ENCODE data around the gene EDDM3A. TPM values are rescaled to one million over a fixed set of nuclear protein-coding genes. Genes with fewer than 3 reads are reported as not detected.
"Not testable (repeated sequence)": the region's sequence is repeated elsewhere in the genome, so short reads cannot be mapped to it uniquely, and the experiment has no call there.

Gene EDDM3A
- total and polyA plus RNA-seq, 5 experiments from 2014 or later, result not detected

DNA sequence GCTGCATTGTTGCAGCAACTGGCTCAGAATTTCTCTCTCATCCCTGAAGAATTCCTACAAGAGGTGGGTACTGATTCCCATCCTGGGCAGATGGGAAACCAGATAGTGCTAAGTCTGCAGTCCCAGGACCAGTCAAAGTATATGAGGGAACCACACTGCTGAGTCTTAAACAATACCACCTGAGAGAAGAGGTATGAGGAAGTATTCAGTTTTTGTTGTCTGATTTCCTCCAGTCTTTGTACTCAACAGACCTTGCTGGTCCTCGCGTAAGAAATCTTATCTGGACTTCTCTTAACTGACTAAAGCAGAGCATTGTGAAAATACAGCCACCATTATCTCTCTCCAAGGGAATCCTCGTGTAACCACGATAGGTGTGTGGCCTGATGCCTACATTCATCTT is 3.6 kb upstream of the EDDM3A start:
- POLR2A ChIA-PET, result no interaction called here
- no peak for DNase-seq
- Mint-ChIP-seq H3K4me3 (no peak overlapping the region), H3K27ac (peak overlapping the region in 1 of 10 donors; percentile 1), H3K4me1 (no peaks in the 10 kb centered on the region), H3K36me3 (no peaks in the 10 kb centered on the region), H3K27me3 (peaks cover 0 to 9% (median 5%) of the 10 kb centered on the region in 5 donors), H3K9me3 (no peaks in the 10 kb centered on the region)
- no peak for ATAC-seq

DNA sequence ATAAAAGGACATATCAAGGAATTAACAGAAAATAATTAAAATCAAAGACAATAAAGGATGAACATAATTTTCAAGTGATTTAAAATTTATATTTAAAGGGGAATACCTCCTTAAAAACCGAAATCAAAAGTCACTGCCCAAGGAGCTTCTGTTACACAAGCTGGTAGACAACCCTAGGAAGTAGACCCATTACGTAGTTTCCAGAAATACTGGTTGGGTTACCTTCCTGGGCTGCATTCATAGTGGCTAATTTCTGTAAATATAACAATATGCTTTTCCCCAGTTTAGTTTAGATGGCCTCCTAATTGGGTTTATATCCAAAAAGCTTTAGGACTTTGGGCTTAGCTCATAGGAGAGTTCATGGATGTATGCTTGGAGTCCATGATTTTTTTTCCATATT is 2.1 kb upstream of the EDDM3A start:
- H3K4me3 Mint-ChIP-seq, result no peak overlapping the region
- no peak overlapping the region for H3K27ac Mint-ChIP-seq
- no peak for ATAC-seq
- no peaks in the 10 kb centered on the region for H3K4me1 Mint-ChIP-seq
- no peaks in the 10 kb centered on the region for H3K36me3 Mint-ChIP-seq
- no peak for DNase-seq
- H3K9me3 Mint-ChIP-seq, result no peaks in the 10 kb centered on the region
- peaks cover 0 to 6% (median 5%) of the 10 kb centered on the region in 5 donors for H3K27me3 Mint-ChIP-seq
- POLR2A ChIA-PET, result no interaction called here

DNA sequence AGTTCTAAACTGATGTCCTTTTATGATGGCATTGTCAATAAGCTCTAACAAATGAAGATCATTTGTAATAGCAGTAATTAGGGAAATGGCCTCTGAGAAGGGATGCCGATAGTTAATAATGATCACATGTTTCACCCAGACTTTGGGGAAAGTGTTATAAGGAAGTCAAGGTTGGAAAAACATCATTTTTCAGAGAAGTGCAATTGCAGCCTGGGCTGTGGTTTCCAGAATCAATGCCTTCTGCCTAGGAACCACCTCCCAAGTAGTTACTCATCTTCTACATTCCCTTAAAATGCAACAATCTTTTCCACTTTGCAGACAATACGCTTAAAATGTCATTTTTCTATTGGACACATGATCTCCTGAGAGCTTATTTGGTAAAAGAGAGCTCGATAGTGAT is 879 bp downstream of the EDDM3A start:
- no peaks in the 10 kb centered on the region for H3K4me1 Mint-ChIP-seq
- peaks cover 3 to 18% (median 6%) of the 10 kb centered on the region in 5 donors for H3K27me3 Mint-ChIP-seq
- H3K27ac Mint-ChIP-seq, result no peak overlapping the region
- H3K9me3 Mint-ChIP-seq, result peaks cover 0 to 9% (median 3%) of the 10 kb centered on the region in 9 donors
- ATAC-seq (no peak), DNase-seq (no peak)
- peaks cover 0 to 2% (median under 1%) of the 10 kb centered on the region in 3 donors for H3K36me3 Mint-ChIP-seq
- POLR2A ChIA-PET, result no interaction called here
- H3K4me3 Mint-ChIP-seq, result no peak overlapping the region

GRCh38 chr14:20748439-20748838 is 2.8 kb downstream of the EDDM3A start:
- peaks cover 0 to 25% (median 17%) of the 10 kb centered on the region in 9 donors for H3K9me3 Mint-ChIP-seq
- ATAC-seq, result no peak
- H3K4me1 Mint-ChIP-seq, result no peaks in the 10 kb centered on the region
- H3K27ac Mint-ChIP-seq, result no peak overlapping the region
- POLR2A ChIA-PET, result no interaction called here
- H3K36me3 Mint-ChIP-seq, result peaks cover 0 to 19% (median 6%) of the 10 kb centered on the region in 3 donors
- peaks cover 4 to 19% (median 8%) of the 10 kb centered on the region in 5 donors for H3K27me3 Mint-ChIP-seq
- no peak for DNase-seq
- no peak overlapping the region for H3K4me3 Mint-ChIP-seq

- POLR2A ChIA-PET, result no interaction called here
- no peak for DNase-seq
- Mint-ChIP-seq H3K4me1 (no peaks in the 10 kb centered on the region), H3K4me3 (no peak overlapping the region), H3K27ac (no peak overlapping the region), H3K9me3 (peaks cover 0 to 25% (median 17%) of the 10 kb centered on the region in 9 donors), H3K27me3 (peaks cover 4 to 19% (median 9%) of the 10 kb centered on the region in 5 donors), H3K36me3 (peaks cover 0 to 21% (median 6%) of the 10 kb centered on the region in 3 donors)
- no peak for ATAC-seq
These were observed 4.5 kb downstream of the EDDM3A start for GRCh38 chr14:20750194-20750593.

DNA sequence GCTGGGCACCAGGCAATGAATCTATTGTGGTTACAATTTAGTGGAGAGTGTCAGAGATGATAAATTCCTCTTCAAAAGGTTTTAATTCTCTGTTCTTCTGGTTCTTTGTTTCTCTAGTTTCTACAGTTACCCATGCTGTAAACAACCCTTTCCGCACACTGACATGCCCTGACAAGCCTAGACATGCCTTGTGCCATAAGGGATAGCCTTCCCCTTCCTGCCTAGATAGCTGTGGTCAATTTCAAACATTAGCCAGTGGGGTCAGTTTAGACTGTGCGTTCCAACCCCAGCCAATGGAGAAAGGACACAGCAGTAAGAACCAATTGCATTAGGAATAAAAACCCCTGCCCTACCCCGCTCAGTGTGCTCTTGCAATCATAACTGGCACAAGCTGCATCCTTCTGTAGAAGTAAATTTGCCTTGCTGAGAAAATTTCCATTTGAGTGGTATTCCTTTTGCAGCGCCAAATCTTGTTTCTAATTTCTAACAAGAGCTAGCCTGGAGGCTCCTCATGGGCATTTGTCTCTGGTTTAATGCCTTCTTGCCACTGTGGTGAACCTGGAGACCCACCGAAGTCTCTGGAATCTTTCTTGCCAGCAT is 6.4 kb downstream of the EDDM3A start:
- POLR2A ChIA-PET, result no interaction called here
- no peak overlapping the region for H3K27ac Mint-ChIP-seq
- H3K27me3 Mint-ChIP-seq, result peaks cover 4 to 22% (median 9%) of the 10 kb centered on the region in 5 donors
- no peaks in the 10 kb centered on the region for H3K4me1 Mint-ChIP-seq
- DNase-seq (no peak), ATAC-seq (no peak)
- H3K36me3 Mint-ChIP-seq, result peaks cover 0 to 21% (median 6%) of the 10 kb centered on the region in 3 donors
- no peak overlapping the region for H3K4me3 Mint-ChIP-seq
- peaks cover 0 to 25% (median 17%) of the 10 kb centered on the region in 9 donors for H3K9me3 Mint-ChIP-seq

DNA sequence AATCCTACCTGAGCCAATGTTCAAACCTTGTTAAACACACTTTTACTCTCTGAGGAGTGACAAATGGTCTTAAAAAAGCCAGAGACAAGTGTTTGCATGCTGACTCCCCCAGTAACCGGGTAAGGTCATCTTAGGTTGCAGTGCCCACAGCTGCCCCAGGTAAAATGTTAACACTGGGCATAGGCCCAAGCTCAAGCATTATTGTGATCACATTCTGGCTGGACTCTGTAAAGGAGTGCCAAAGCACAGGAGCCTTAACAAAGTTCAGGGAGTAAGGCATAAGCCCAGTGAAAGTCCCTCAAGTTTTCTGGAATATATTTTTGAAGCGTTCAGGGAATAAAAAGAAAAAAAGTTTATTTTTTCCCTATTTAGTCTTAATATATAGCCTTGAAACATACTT is 8.6 kb downstream of the EDDM3A start:
- DNase-seq (no peak), ATAC-seq (no peak)
- Mint-ChIP-seq H3K27me3 (peaks cover 0 to 14% (median 6%) of the 10 kb centered on the region in 5 donors), H3K4me3 (no peak overlapping the region), H3K36me3 (peaks cover 0 to 21% (median 6%) of the 10 kb centered on the region in 3 donors), H3K27ac (no peak overlapping the region), H3K4me1 (no peaks in the 10 kb centered on the region), H3K9me3 (peaks cover 0 to 25% (median 17%) of the 10 kb centered on the region in 9 donors)
- POLR2A ChIA-PET, result no interaction called here

- H3K27me3 Mint-ChIP-seq, result peaks cover 0 to 13% (median 6%) of the 10 kb centered on the region in 5 donors
These were observed 9.3 kb downstream of the EDDM3A start for GRCh38 chr14:20755037-20755436.

GRCh38 chr14:20757965-20758364 is 12.3 kb downstream of the EDDM3A start:
- peak in 5 of 10 donors; percentile 11 to 21 (median 15) for DNase-seq
- Mint-ChIP-seq H3K27ac (no peak overlapping the region), H3K27me3 (peaks cover 0 to 6% (median 3%) of the 10 kb centered on the region in 5 donors), H3K9me3 (peaks cover 0 to 5% (median under 1%) of the 10 kb centered on the region in 9 donors), H3K4me1 (no peaks in the 10 kb centered on the region), H3K4me3 (no peak overlapping the region), H3K36me3 (peaks cover 0 to 6% (median 1%) of the 10 kb centered on the region in 3 donors)
- POLR2A ChIA-PET, result no interaction called here
- ATAC-seq, result no peak

More at GRCh38 chr14:20755037-20755436, 9.3 kb downstream of the EDDM3A start:
- DNase-seq, result no peak
- Mint-ChIP-seq H3K27ac (no peak overlapping the region), H3K4me1 (no peaks in the 10 kb centered on the region), H3K4me3 (no peak overlapping the region), H3K9me3 (peaks cover 0 to 25% (median 17%) of the 10 kb centered on the region in 9 donors), H3K36me3 (peaks cover 0 to 21% (median 6%) of the 10 kb centered on the region in 3 donors)
- no peak for ATAC-seq
- POLR2A ChIA-PET, result no interaction called here

DNA sequence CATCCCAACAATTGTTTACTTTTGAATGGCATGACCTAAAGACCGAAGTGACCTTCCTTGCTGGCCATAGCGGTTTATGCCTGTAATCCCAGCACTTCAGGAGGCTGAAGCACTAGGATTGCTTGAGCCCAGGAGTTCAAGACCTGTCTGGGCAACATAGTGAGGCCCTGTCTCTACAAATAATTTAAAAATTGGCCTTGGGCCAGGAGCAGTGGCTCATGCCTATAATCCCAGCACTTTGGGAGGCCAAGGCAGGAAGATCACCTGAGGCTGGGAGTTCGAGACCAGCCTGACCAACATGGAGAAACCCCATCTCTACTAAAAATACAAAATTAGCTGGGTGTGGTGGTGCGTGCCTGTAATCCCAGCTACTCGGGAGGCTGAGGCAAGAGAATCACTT is 13.8 kb downstream of the EDDM3A start:
- H3K36me3 Mint-ChIP-seq, H3K27ac Mint-ChIP-seq, DNase-seq, H3K4me1 Mint-ChIP-seq, H3K9me3 Mint-ChIP-seq, ATAC-seq, H3K27me3 Mint-ChIP-seq, POLR2A ChIA-PET, H3K4me3 Mint-ChIP-seq: not testable (repeated sequence)

DNA sequence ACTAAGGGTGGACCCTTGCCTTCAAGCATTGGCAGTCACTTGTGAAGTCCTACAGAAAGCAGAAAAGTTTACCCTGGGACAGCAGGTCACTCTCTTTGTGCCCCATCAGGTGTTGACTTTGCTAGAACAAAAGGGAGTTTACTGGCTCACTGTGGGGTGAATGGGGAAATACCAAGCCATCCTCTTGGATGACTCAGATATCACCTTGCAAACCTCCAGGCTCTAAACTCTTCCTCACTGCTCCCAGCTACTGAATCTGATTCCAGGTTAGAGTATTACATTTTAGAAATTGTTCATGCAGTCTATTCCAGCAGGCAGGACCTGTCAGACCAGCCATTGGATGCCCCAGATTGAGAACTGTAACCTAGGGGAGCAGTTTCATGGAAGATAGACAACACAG is 15.3 kb downstream of the EDDM3A start:
- ATAC-seq (no peak), DNase-seq (no peak)
- Mint-ChIP-seq H3K4me3 (no peak overlapping the region), H3K4me1 (no peaks in the 10 kb centered on the region), H3K27ac (no peak overlapping the region), H3K36me3 (no peaks in the 10 kb centered on the region), H3K27me3 (peaks cover 0 to 3% (median 0%) of the 10 kb centered on the region in 5 donors), H3K9me3 (no peaks in the 10 kb centered on the region)
- POLR2A ChIA-PET, result no interaction called here

DNA sequence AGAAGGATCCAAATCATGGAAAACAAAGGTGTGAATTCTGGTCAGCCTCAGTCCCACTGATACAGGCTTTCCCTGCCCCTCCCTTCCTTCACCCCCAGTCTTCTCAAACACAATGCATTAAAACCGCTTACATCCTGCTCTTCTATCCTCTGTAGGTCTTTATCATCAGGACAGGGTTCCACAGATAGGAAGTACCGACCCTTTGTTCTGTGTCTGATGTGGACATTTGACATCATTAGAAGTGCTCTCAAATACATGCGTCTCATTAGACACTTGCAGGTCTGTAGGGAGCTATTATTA is 22.9 kb downstream of the EDDM3A start:
- Mint-ChIP-seq H3K4me3 (no peak overlapping the region), H3K4me1 (no peaks in the 10 kb centered on the region), H3K9me3 (no peaks in the 10 kb centered on the region), H3K27ac (no peak overlapping the region), H3K27me3 (peaks cover 0 to 9% (median 4%) of the 10 kb centered on the region in 5 donors), H3K36me3 (no peaks in the 10 kb centered on the region)
- ATAC-seq (no peak), DNase-seq (no peak)
- POLR2A ChIA-PET, result no interaction called here

GRCh38 chr14:20769421-20769820 is 23.7 kb downstream of the EDDM3A start:
- DNase-seq (no peak), ATAC-seq (no peak)
- Mint-ChIP-seq H3K27ac (no peak overlapping the region), H3K27me3 (peaks cover 0 to 9% (median 4%) of the 10 kb centered on the region in 5 donors), H3K4me3 (no peak overlapping the region), H3K4me1 (no peaks in the 10 kb centered on the region), H3K36me3 (no peaks in the 10 kb centered on the region), H3K9me3 (no peaks in the 10 kb centered on the region)
- POLR2A ChIA-PET, result no interaction called here

GRCh38 chr14:20772650-20773049 is 27.0 kb downstream of the EDDM3A start:
- Mint-ChIP-seq H3K36me3 (no peaks in the 10 kb centered on the region), H3K4me1 (no peaks in the 10 kb centered on the region), H3K27ac (no peak overlapping the region), H3K9me3 (no peaks in the 10 kb centered on the region), H3K27me3 (peaks cover 0 to 9% (median 4%) of the 10 kb centered on the region in 5 donors), H3K4me3 (no peak overlapping the region)
- ATAC-seq (no peak), DNase-seq (no peak)
- POLR2A ChIA-PET, result no interaction called here

All from naive thymus-derived CD8-positive, alpha-beta T cell (primary cell).